ENCODE data around the gene EYS. TPM values are rescaled to one million over a fixed set of nuclear protein-coding genes. Genes with fewer than 3 reads are reported as not detected.

EYS gene
- total RNA-seq, 1 experiment from 2014 or later, result not detected

- no peaks in the 10 kb centered on the region for H3K4me1 ChIP-seq
- Mint-ChIP-seq H3K36me3 (ENCODE audit: insufficient read depth, unreplicated experiment) (no peaks in the 10 kb centered on the region), H3K27me3 (ENCODE audit: insufficient read depth, unreplicated experiment) (no peaks in the 10 kb centered on the region), H3K27ac (ENCODE audit: unreplicated experiment) (no peak overlapping the region), H3K9me3 (ENCODE audit: unreplicated experiment) (no peaks in the 10 kb centered on the region), H3K4me3 (ENCODE audit: unreplicated experiment) (no peak overlapping the region), H3K4me1 (ENCODE audit: low read depth, unreplicated experiment) (no peaks in the 10 kb centered on the region)
- H3K9me3 ChIP-seq, result no peaks in the 10 kb centered on the region
- ChIA-PET POLR2A (no interaction called here), CTCF (no interaction called here)
- no TSS peak for BruUV-seq (replicated peaks)
- intact Hi-C loops (cut with micrococcal nuclease; ENCODE audit: unreplicated experiment), result loop anchor here (5.0 kb wide), 1 partner anchor 127 kb away; no protein-coding TSS in a partner anchor
- no peak overlapping the region for H3K4me3 ChIP-seq (ENCODE audit: low read depth, low read length)
- H3K27me3 ChIP-seq (replicated peaks; ENCODE audit: control insufficient read depth, insufficient read depth, low read length), result no peaks in the 10 kb centered on the region
- H3K36me3 ChIP-seq (ENCODE audit: control insufficient read depth, insufficient read depth, low read length), result no peaks in the 10 kb centered on the region
- TF ChIP-seq CTCF (IDR thresholded peaks at IDR 0.05; ENCODE audit: insufficient read depth in 1 of 2, low read depth in 1 of 2, low read length in 1 of 2, severe bottlenecking in 1 of 2, unreplicated experiment in 1 of 2), result no peak
- no peak for DNase-seq
Observed at GRCh38 chr6:65650086-65650485, 56.9 kb downstream of the EYS start.

GRCh38 chr6:65649392-65649791 lies 57.6 kb downstream of the EYS start:
- H3K4me3 Mint-ChIP-seq (ENCODE audit: unreplicated experiment), result no peak overlapping the region
- intact Hi-C loops (cut with micrococcal nuclease; ENCODE audit: unreplicated experiment), result no loop called here
- Histone ChIP-seq H3K4me3 (ENCODE audit: low read depth, low read length) (no peak overlapping the region), H3K36me3 (ENCODE audit: control insufficient read depth, insufficient read depth, low read length) (no peaks in the 10 kb centered on the region), H3K27me3 (replicated peaks; ENCODE audit: control insufficient read depth, insufficient read depth, low read length) (no peaks in the 10 kb centered on the region), H3K9me3 (no peaks in the 10 kb centered on the region), H3K4me1 (no peaks in the 10 kb centered on the region)
- BruUV-seq (replicated peaks), result no TSS peak
- no peaks in the 10 kb centered on the region for H3K4me1 Mint-ChIP-seq (ENCODE audit: low read depth, unreplicated experiment)
- no peak overlapping the region for H3K27ac Mint-ChIP-seq (ENCODE audit: unreplicated experiment)
- no peaks in the 10 kb centered on the region for H3K36me3 Mint-ChIP-seq (ENCODE audit: insufficient read depth, unreplicated experiment)
- H3K9me3 Mint-ChIP-seq (ENCODE audit: unreplicated experiment), result no peaks in the 10 kb centered on the region
- ChIA-PET CTCF (no interaction called here), POLR2A (no interaction called here)
- DNase-seq, result no peak
- TF ChIP-seq CTCF (IDR thresholded peaks at IDR 0.05; ENCODE audit: insufficient read depth in 1 of 2, low read depth in 1 of 2, low read length in 1 of 2, severe bottlenecking in 1 of 2, unreplicated experiment in 1 of 2), result no peak
- H3K27me3 Mint-ChIP-seq (ENCODE audit: insufficient read depth, unreplicated experiment), result no peaks in the 10 kb centered on the region

- no peak for TF ChIP-seq CTCF (IDR thresholded peaks at IDR 0.05; ENCODE audit: insufficient read depth in 1 of 2, low read depth in 1 of 2, low read length in 1 of 2, severe bottlenecking in 1 of 2, unreplicated experiment in 1 of 2)
- intact Hi-C loops (cut with micrococcal nuclease; ENCODE audit: unreplicated experiment), result no loop called here
- no TSS peak for BruUV-seq (replicated peaks)
- Mint-ChIP-seq H3K36me3 (ENCODE audit: insufficient read depth, unreplicated experiment) (no peaks in the 10 kb centered on the region), H3K9me3 (ENCODE audit: unreplicated experiment) (no peaks in the 10 kb centered on the region), H3K4me3 (ENCODE audit: unreplicated experiment) (no peak overlapping the region), H3K27me3 (ENCODE audit: insufficient read depth, unreplicated experiment) (no peaks in the 10 kb centered on the region), H3K27ac (ENCODE audit: unreplicated experiment) (no peak overlapping the region), H3K4me1 (ENCODE audit: low read depth, unreplicated experiment) (no peaks in the 10 kb centered on the region)
- ChIA-PET POLR2A (no interaction called here), CTCF (no interaction called here)
- no peaks in the 10 kb centered on the region for H3K4me1 ChIP-seq
- no peaks in the 10 kb centered on the region for H3K36me3 ChIP-seq (ENCODE audit: control insufficient read depth, insufficient read depth, low read length)
- H3K9me3 ChIP-seq, result no peaks in the 10 kb centered on the region
- no peaks in the 10 kb centered on the region for H3K27me3 ChIP-seq (replicated peaks; ENCODE audit: control insufficient read depth, insufficient read depth, low read length)
- DNase-seq, result no peak
- no peak overlapping the region for H3K4me3 ChIP-seq (ENCODE audit: low read depth, low read length)
Observed at GRCh38 chr6:65646544-65646943, 60.5 kb downstream of the EYS start.

Data from Caco-2 (cell line).